OCI-LY3 (cell line): ENCODE results near the gene URB2.

Source experiments
- CTCF ChIP-seq: fragments of 200-600, 300-600 bp; sonication (generic); IDR thresholded peaks from 2 replicates; pipeline ENCODE4 v1.5.1; 2014; ENCODE audit warnings: antibody characterized with exemption, low read length, low read depth
- EZH2phosphoT487 ChIP-seq: fragments of 200-600 bp; shearing (Covaris generic); IDR thresholded peaks from 2 replicates; pipeline ENCODE4 v1.6.1; 2018; ENCODE audit warnings: antibody characterized with exemption, mixed run types, low read depth

- TF ChIP-seq CTCF (no peak), EZH2phosphoT487 (no peak)
These were observed 5.9 kb downstream of the URB2 start for GRCh38 chr1:229631966-229632365.
